GM23338 (cell line): ENCODE measurements around the gene APOBEC3B. TPM values are rescaled to one million over a fixed set of nuclear protein-coding genes. Genes with fewer than 3 reads are reported as not detected.
"Not testable (repeated sequence)": the region's sequence is repeated elsewhere in the genome, so short reads cannot be mapped to it uniquely, and the experiment has no call there.

Experiments
- ATAC-seq: fragments of 200-7000 bp; cut with Tn5 transposase; 3 replicates; pipeline ENCODE4 v1.9.1; 2020
- DNase-seq: peaks from one replicate; pipeline ENCODE4 v3.0.0-alpha.2; 2015; ENCODE audit warnings: low spot score
- H2AFZ ChIP-seq: fragments of 200-600 bp; sonication (generic); 2 replicates; pipeline ENCODE4 v1.8.0; 2016; ENCODE audit warnings: antibody characterized with exemption, mild to moderate bottlenecking, moderate library complexity
- H3F3A ChIP-seq: fragments of 200-600 bp; sonication (generic); replicated peaks from 2 replicates; pipeline ENCODE4 v1.8.0; 2017; ENCODE audit warnings: antibody characterized with exemption, mixed run types, low read depth
- H3K27ac ChIP-seq: fragments of 200-600 bp; sonication (generic); 2 replicates; pipeline ENCODE4 v1.6.1; 2016; ENCODE audit warnings: low read depth
- H3K27me3 ChIP-seq: fragments of 200-600 bp; sonication (generic); 2 replicates; pipeline ENCODE4 v1.8.0; 2016; ENCODE audit warnings: mild to moderate bottlenecking, mixed run types, moderate library complexity; ENCODE audit not compliant: insufficient read depth
- H3K36me3 ChIP-seq: fragments of 200-600 bp; sonication (generic); 2 replicates; pipeline ENCODE4 v1.8.0; 2016; ENCODE audit warnings: mild to moderate bottlenecking; ENCODE audit not compliant: insufficient read depth
- H3K4me1 ChIP-seq: fragments of 200-600 bp; sonication (generic); 2 replicates; pipeline ENCODE4 v1.8.0; 2016; ENCODE audit warnings: mild to moderate bottlenecking, moderate library complexity; ENCODE audit not compliant: insufficient read depth
- H3K4me2 ChIP-seq: fragments of 200-600 bp; sonication (generic); 2 replicates; pipeline ENCODE4 v1.7.1; 2017; ENCODE audit warnings: mixed run types
- H3K4me3 ChIP-seq: fragments of 200-600 bp; sonication (generic); 2 replicates; pipeline ENCODE4 v1.6.1; 2016; ENCODE audit warnings: mixed run types
- H3K79me2 ChIP-seq: fragments of 200-600 bp; sonication (generic); replicated peaks from 2 replicates; pipeline ENCODE4 v1.8.0; 2017; ENCODE audit warnings: mild to moderate bottlenecking; ENCODE audit not compliant: insufficient read depth
- H3K9me2 ChIP-seq: fragments of 200-600 bp; sonication (generic); 2 replicates; pipeline ENCODE4 v1.8.0; 2017; ENCODE audit not compliant: insufficient read depth
- H4K20me1 ChIP-seq: fragments of 200-600 bp; sonication (generic); replicated peaks from 2 replicates; pipeline ENCODE4 v1.8.0; 2017; ENCODE audit warnings: mild to moderate bottlenecking; ENCODE audit not compliant: insufficient read depth
- H3K27ac Mint-ChIP-seq: 2 replicates; pipeline ENCODE4 v1.8.0; 2020; ENCODE audit warnings: inconsistent platforms, mild to moderate bottlenecking, moderate library complexity, mixed read lengths
- H3K27me3 Mint-ChIP-seq: 3 replicates; pipeline ENCODE4 v1.8.0; 2022; ENCODE audit warnings: low read depth, mild to moderate bottlenecking, moderate library complexity, mixed read lengths, inconsistent platforms; ENCODE audit not compliant: insufficient read depth, poor library complexity
- H3K36me3 Mint-ChIP-seq: 3 replicates; pipeline ENCODE4 v1.8.0; 2021; ENCODE audit warnings: low read depth, mild to moderate bottlenecking, inconsistent platforms, moderate library complexity, mixed read lengths
- H3K4me1 Mint-ChIP-seq: 3 replicates; pipeline ENCODE4 v1.8.0; 2020; ENCODE audit warnings: mild to moderate bottlenecking, inconsistent platforms, mixed read lengths
- H3K4me3 Mint-ChIP-seq: 3 replicates; pipeline ENCODE4 v1.8.0; 2021; ENCODE audit warnings: moderate library complexity, mild to moderate bottlenecking, inconsistent platforms, mixed read lengths
- H3K9me3 Mint-ChIP-seq: 3 replicates; pipeline ENCODE4 v1.8.0; 2020; ENCODE audit warnings: moderate library complexity, mild to moderate bottlenecking, inconsistent platforms, mixed read lengths
- CTCF ChIP-seq, 2 experiments: fragments of 200-600 bp in 1 of 2; sonication (generic) in 1 of 2; conservative IDR thresholded peaks; 2 replicates each; pipeline versions ENCODE4 v1.5.1 to v1.6.1; 2016 to 2017; ENCODE audit warnings: antibody characterized with exemption in 2 of 2, low read depth in 2 of 2, mild to moderate bottlenecking in 2 of 2, moderate library complexity in 1 of 2
- ETS1 ChIP-seq: IDR thresholded peaks from 2 replicates; pipeline ENCODE4 v1.6.1; 2016; ENCODE audit warnings: antibody characterized with exemption
- EZH2 ChIP-seq: fragments of 200-600 bp; sonication (generic); IDR thresholded peaks from one replicate; pipeline ENCODE4 v1.8.0; 2017; ENCODE audit warnings: antibody characterized with exemption, mild to moderate bottlenecking, low read depth; ENCODE audit not compliant: unreplicated experiment
- EZH2phosphoT487 ChIP-seq: fragments of 200-600 bp; sonication (generic); IDR thresholded peaks from one replicate; pipeline ENCODE4 v1.8.1; 2018; ENCODE audit warnings: antibody characterized with exemption; ENCODE audit not compliant: unreplicated experiment
- JUNB ChIP-seq: IDR thresholded peaks from one replicate; pipeline ENCODE4 v1.6.1; 2016; ENCODE audit warnings: antibody characterized with exemption; ENCODE audit not compliant: unreplicated experiment
- POLR2AphosphoS5 ChIP-seq: IDR thresholded peaks from 2 replicates; pipeline ENCODE4 v1.6.1; 2016; ENCODE audit warnings: antibody characterized with exemption, low read depth
- STAT1 ChIP-seq: IDR thresholded peaks from one replicate; pipeline ENCODE4 v1.6.1; 2016; ENCODE audit warnings: antibody characterized with exemption; ENCODE audit not compliant: unreplicated experiment
- polyA plus RNA-seq: library from polyadenylated mRNA; unstranded; fragments of >200 nt; fragmentation: Nextera tagmentation; extraction: Ambion mirVana; gene quantifications from 2 replicates; pipeline ENCODE4 v1.2.1, GENCODE V29; 2016
- total RNA-seq: library from RNA; depleted of rRNA; stranded (reverse); fragments of >200 nt; shearing (Covaris generic); gene quantifications from 2 replicates; pipeline ENCODE4 v1.2.3, GENCODE V29; 2014

Gene APOBEC3B
- total and polyA plus RNA-seq, 2 experiments from 2014 or later = 7.0 to 9.2 TPM

GRCh38 chr22:39010946-39011345, 28.8 kb downstream of the APOBEC3B start:
- Histone ChIP-seq H4K20me1 (no peaks in the 10 kb centered on the region), H3K27me3 (no peaks in the 10 kb centered on the region), H3K4me1 (peaks cover 18% of the 10 kb centered on the region), H2AFZ (0 out of 2 replicates have a peak overlapping the region, but pooled peaks have one; percentile 18), H3K27ac (no peak overlapping the region), H3K36me3 (no peaks in the 10 kb centered on the region), H3F3A (peaks cover 5% of the 10 kb centered on the region; the same call in 1 of the 2 replicates), H3K79me2 (no peaks in the 10 kb centered on the region), H3K9me2 (no peaks in the 10 kb centered on the region), H3K4me3 (no peak overlapping the region), H3K4me2 (no peak overlapping the region)
- Mint-ChIP-seq H3K4me1 (peaks cover 22% of the 10 kb centered on the region), H3K4me3 (no peak overlapping the region), H3K36me3 (no peaks in the 10 kb centered on the region), H3K9me3 (no peaks in the 10 kb centered on the region), H3K27ac (no peak overlapping the region), H3K27me3 (peaks cover 13% of the 10 kb centered on the region)
- DNase-seq = no peak
- TF ChIP-seq JUNB = no peak
- TF ChIP-seq ETS1 = no peak
- no peak for TF ChIP-seq POLR2AphosphoS5
- TF ChIP-seq EZH2 = no peak
- ATAC-seq = no peak

GRCh38 chr22:39012533-39013511, 30.7 kb downstream of the APOBEC3B start:
- no peak overlapping the region for H3K27ac Mint-ChIP-seq
- H3K36me3 Mint-ChIP-seq = no peaks in the 10 kb centered on the region
- Histone ChIP-seq H3K4me3 (no peak overlapping the region), H3F3A (peaks cover 5% of the 10 kb centered on the region; the same call in 1 of the 2 replicates), H3K79me2 (peaks cover under 1% of the 10 kb centered on the region; the same call in 1 of the 2 replicates), H2AFZ (no peak overlapping the region), H4K20me1 (no peaks in the 10 kb centered on the region), H3K27me3 (no peaks in the 10 kb centered on the region), H3K36me3 (no peaks in the 10 kb centered on the region), H3K4me1 (peaks cover 28% of the 10 kb centered on the region), H3K4me2 (no peak overlapping the region), H3K27ac (no peak overlapping the region), H3K9me2 (no peaks in the 10 kb centered on the region)
- no peaks in the 10 kb centered on the region for H3K9me3 Mint-ChIP-seq
- H3K4me3 Mint-ChIP-seq = no peak overlapping the region
- H3K4me1 Mint-ChIP-seq = peaks cover 36% of the 10 kb centered on the region
- DNase-seq (no peak), ATAC-seq (no peak)
- peaks cover 24% of the 10 kb centered on the region for H3K27me3 Mint-ChIP-seq
- no peak for TF ChIP-seq STAT1
- TF ChIP-seq EZH2phosphoT487 = no peak
- peak in 1 of 2 experiments; percentile 26; a peak in 1 of 4 replicates for TF ChIP-seq CTCF (conservative IDR thresholded peaks at IDR 0.05; ENCODE audit: low read depth in 2 of 2)

- H2AFZ ChIP-seq = peak overlapping the region; percentile 84
- H3K36me3 Mint-ChIP-seq = not testable (repeated sequence)
- ATAC-seq = peak; percentile 2; the same call in 2 of the 3 replicates
These were observed 31.4 kb downstream of the APOBEC3B start for GRCh38 chr22:39013561-39013941.

More at GRCh38 chr22:39013561-39013941, 31.4 kb downstream of the APOBEC3B start:
- not testable (repeated sequence) for H4K20me1 ChIP-seq, H3K27ac Mint-ChIP-seq, H3K27me3 ChIP-seq, DNase-seq, H3K79me2 ChIP-seq, H3F3A ChIP-seq, H3K9me2 ChIP-seq, H3K36me3 ChIP-seq, H3K27ac ChIP-seq, H3K9me3 Mint-ChIP-seq, H3K4me3 Mint-ChIP-seq, H3K4me3 ChIP-seq
- peaks cover 41% of the 10 kb centered on the region for H3K4me1 Mint-ChIP-seq
- H3K4me1 ChIP-seq = peaks cover 34% of the 10 kb centered on the region
- H3K27me3 Mint-ChIP-seq = peaks cover 23% of the 10 kb centered on the region
- peak overlapping the region; percentile 70 for H3K4me2 ChIP-seq
